NCI-H2029 (cell line): ENCODE data around the gene SETBP1.

Experiments used
- DNase-seq: peaks from one replicate; lab custom pipeline; 2025; lab: John Stamatoyannopoulos, UW

The SETBP1 gene

GRCh38 chr18:45116116-45116515 lies 435.4 kb downstream of the SETBP1 start:
- DNase-seq, result no peak
